Activated T-helper 17 cell treated with anti-CD3 and anti-CD28 coated beads, Interleukin-2, amount 50 U/mL, for 72 hours (primary cell): ENCODE measurements around the gene PNMA6A. TPM values are rescaled to one million over a fixed set of nuclear protein-coding genes. Genes with fewer than 3 reads are reported as not detected.
"Not testable (repeated sequence)": the region's sequence is repeated elsewhere in the genome, so short reads cannot be mapped to it uniquely, and the experiment has no call there.

Experiments
- ATAC-seq: fragments of 150-1000 bp; cut with Tn5 transposase; replicated peaks from 2 replicates; pipeline ENCODE4 v1.10.0; 2021; ENCODE audit warnings: mild to moderate bottlenecking, moderate library complexity
- H3K27ac Mint-ChIP-seq: one replicate; pipeline ENCODE4 v1.8.0; 2022; ENCODE audit warnings: mixed read lengths
- H3K27me3 Mint-ChIP-seq: one replicate; pipeline ENCODE4 v1.8.0; 2022; ENCODE audit warnings: mixed read lengths
- H3K36me3 Mint-ChIP-seq: one replicate; pipeline ENCODE4 v1.8.0; 2022; ENCODE audit warnings: low read depth, mild to moderate bottlenecking, mixed read lengths
- H3K4me1 Mint-ChIP-seq: one replicate; pipeline ENCODE4 v1.8.0; 2022; ENCODE audit warnings: mixed read lengths
- H3K4me3 Mint-ChIP-seq: one replicate; pipeline ENCODE4 v1.8.0; 2022; ENCODE audit warnings: mild to moderate bottlenecking, mixed read lengths
- H3K9me3 Mint-ChIP-seq: one replicate; pipeline ENCODE4 v1.8.0; 2022; ENCODE audit warnings: mixed read lengths
- total RNA-seq, 2 donors: library from RNA; stranded (reverse); gene quantifications; one replicate each; pipeline ENCODE4 v1.2.3, GENCODE V29; 2022

PNMA6A gene
- total RNA-seq, 2 donors from 2014 or later = 0.28 to 0.37 TPM

- Mint-ChIP-seq H3K27me3 (no peaks in the 10 kb centered on the region), H3K36me3 (no peaks in the 10 kb centered on the region), H3K27ac (no peak overlapping the region), H3K4me3 (no peak overlapping the region), H3K9me3 (no peaks in the 10 kb centered on the region), H3K4me1 (no peaks in the 10 kb centered on the region)
- ATAC-seq = no peak
These were observed 8.9 kb upstream of the PNMA6A start for GRCh38 chrX:153063315-153063714.

DNA sequence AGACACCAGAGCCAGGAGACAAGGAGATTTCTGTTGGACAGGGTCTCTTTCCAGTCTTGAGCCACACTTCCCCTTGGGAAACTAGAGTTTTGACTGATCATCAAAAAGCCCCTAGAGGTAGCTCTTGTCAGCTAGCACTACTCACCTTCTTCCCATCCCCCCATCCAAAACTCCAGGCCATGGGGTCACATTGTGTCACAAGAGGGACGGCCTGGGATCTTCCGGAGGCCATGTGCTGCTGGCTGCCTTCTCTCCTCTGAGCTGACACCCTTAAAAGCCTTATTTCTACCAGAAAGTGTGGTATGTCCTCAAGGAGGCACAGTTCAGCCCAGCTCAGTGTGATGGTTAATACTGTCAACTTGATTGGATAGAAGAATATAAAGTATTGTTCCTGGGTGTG lies 8.2 kb upstream of the PNMA6A start:
- no peaks in the 10 kb centered on the region for H3K9me3 Mint-ChIP-seq
- ATAC-seq = no peak
- no peaks in the 10 kb centered on the region for H3K27me3 Mint-ChIP-seq
- H3K36me3 Mint-ChIP-seq = no peaks in the 10 kb centered on the region
- no peak overlapping the region for H3K27ac Mint-ChIP-seq
- H3K4me3 Mint-ChIP-seq = no peak overlapping the region
- no peaks in the 10 kb centered on the region for H3K4me1 Mint-ChIP-seq

DNA sequence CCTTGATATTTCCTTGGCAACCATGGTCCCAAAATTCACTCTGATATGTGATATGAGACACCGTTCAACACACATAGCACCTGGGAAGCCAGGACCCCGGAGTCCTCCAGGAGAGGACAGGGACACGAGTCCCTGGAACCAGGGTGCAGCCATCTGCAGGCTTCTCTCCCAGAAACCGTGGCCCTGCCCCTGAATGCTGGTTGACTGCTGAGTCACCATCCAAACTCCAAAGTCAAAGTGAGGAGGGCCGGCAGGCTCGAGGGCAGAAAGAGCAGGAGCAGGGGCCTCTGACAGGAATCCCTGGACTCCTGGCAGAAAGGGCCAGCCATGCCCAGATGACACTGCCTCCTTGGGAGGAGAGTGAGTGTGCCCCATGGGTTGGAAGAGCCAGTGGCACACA lies 6.9 kb upstream of the PNMA6A start:
- Mint-ChIP-seq H3K4me1 (no peaks in the 10 kb centered on the region), H3K27me3 (no peaks in the 10 kb centered on the region), H3K36me3 (no peaks in the 10 kb centered on the region), H3K4me3 (no peak overlapping the region), H3K9me3 (no peaks in the 10 kb centered on the region), H3K27ac (no peak overlapping the region)
- ATAC-seq = no peak

GRCh38 chrX:153066402-153066801 lies 5.9 kb upstream of the PNMA6A start:
- H3K4me3 Mint-ChIP-seq, H3K27ac Mint-ChIP-seq, H3K9me3 Mint-ChIP-seq, H3K4me1 Mint-ChIP-seq, ATAC-seq, H3K36me3 Mint-ChIP-seq, H3K27me3 Mint-ChIP-seq: not testable (repeated sequence)

DNA sequence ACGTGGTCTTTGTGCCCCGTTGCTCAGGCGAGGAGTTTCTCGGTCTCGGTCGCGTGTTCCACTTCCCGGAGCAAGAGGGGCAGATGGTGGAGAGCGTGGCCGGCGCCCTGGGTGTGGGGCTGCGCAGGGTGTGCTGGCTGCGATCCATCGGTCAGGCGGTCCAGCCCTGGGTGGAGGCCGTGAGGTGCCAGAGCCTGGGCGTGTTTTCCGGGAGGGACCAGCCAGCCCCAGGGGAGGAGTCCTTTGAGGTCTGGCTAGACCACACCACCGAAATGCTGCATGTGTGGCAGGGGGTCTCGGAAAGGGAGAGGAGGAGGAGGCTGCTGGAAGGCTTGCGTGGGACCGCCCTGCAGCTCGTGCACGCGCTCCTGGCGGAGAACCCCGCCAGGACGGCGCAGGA lies 1.1 kb downstream of the PNMA6A start:
- H3K9me3 Mint-ChIP-seq, H3K36me3 Mint-ChIP-seq: not testable (repeated sequence)

GRCh38 chrX:153074262-153074899 lies 2.1 kb downstream of the PNMA6A start:
- Mint-ChIP-seq H3K4me3 (no peak overlapping the region), H3K27me3 (no peaks in the 10 kb centered on the region), H3K4me1 (no peaks in the 10 kb centered on the region), H3K27ac (no peak overlapping the region), H3K36me3 (no peaks in the 10 kb centered on the region), H3K9me3 (no peaks in the 10 kb centered on the region)
- ATAC-seq = no peak

More for the DNA sequence above, 1.1 kb downstream of the PNMA6A start:
- not testable (repeated sequence) for H3K4me1 Mint-ChIP-seq, H3K27me3 Mint-ChIP-seq, H3K27ac Mint-ChIP-seq, H3K4me3 Mint-ChIP-seq, ATAC-seq

- Mint-ChIP-seq H3K27ac (no peak overlapping the region), H3K4me3 (no peak overlapping the region), H3K27me3 (no peaks in the 10 kb centered on the region), H3K9me3 (no peaks in the 10 kb centered on the region), H3K4me1 (no peaks in the 10 kb centered on the region), H3K36me3 (no peaks in the 10 kb centered on the region)
- no peak for ATAC-seq
These were observed 2.7 kb downstream of the PNMA6A start for GRCh38 chrX:153074935-153075334.

GRCh38 chrX:153075366-153075765 lies 3.1 kb downstream of the PNMA6A start:
- Mint-ChIP-seq H3K4me1 (no peaks in the 10 kb centered on the region), H3K27ac (no peak overlapping the region), H3K9me3 (no peaks in the 10 kb centered on the region), H3K27me3 (no peaks in the 10 kb centered on the region), H3K36me3 (no peaks in the 10 kb centered on the region), H3K4me3 (no peak overlapping the region)
- no peak for ATAC-seq

GRCh38 chrX:153077437-153078135 lies 5.3 kb downstream of the PNMA6A start:
- H3K27ac Mint-ChIP-seq, H3K4me3 Mint-ChIP-seq, H3K9me3 Mint-ChIP-seq, H3K4me1 Mint-ChIP-seq, H3K36me3 Mint-ChIP-seq, H3K27me3 Mint-ChIP-seq: not testable (repeated sequence)
- ATAC-seq = peak; percentile 71

GRCh38 chrX:153083238-153083923 lies 11.1 kb downstream of the PNMA6A start:
- not testable (repeated sequence) for H3K4me3 Mint-ChIP-seq, H3K27ac Mint-ChIP-seq, H3K36me3 Mint-ChIP-seq, ATAC-seq, H3K27me3 Mint-ChIP-seq, H3K4me1 Mint-ChIP-seq, H3K9me3 Mint-ChIP-seq

DNA sequence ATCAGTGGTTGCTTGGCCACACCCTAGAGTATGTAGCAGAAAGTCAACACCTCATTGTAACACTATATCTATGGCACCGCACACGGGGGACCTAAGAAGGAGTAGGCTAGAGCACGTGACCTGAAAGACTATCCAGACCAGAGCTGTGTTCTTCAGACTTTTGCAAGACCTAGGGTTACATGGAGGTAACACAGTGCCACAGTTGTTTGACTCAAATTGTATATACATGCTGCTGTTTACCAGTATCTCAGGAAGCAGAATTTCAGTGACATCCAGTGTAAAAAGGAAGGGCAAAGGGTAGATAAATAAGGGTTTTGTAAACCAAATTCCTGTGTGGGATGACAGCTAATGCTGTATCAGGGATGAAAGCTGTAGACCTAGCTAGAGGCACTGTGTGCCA lies 30.2 kb downstream of the PNMA6A start:
- Mint-ChIP-seq H3K27ac (no peak overlapping the region), H3K4me1 (peaks cover 6% of the 10 kb centered on the region), H3K9me3 (peaks cover 9% of the 10 kb centered on the region), H3K36me3 (no peaks in the 10 kb centered on the region), H3K4me3 (no peak overlapping the region), H3K27me3 (no peaks in the 10 kb centered on the region)
- no peak for ATAC-seq

DNA sequence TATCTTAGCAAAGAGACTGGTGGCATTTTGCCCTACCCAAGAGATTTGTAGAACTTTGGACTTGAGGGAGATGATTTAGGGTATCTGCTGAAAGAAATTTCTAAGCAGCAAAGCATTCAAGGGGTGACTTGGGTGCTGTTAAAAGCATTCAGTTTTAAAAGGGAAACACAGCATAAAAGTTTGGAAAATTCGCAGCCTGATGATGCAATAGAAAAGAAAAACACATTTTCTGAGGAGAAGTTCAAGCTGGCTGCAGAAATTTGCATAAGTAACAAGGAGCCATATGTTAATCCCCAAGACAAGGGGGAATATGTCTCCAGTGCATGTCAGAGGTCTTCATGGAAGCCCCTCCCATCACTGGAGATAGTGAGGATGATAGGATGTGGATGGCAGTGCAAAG lies 32.7 kb downstream of the PNMA6A start:
- H3K4me1 Mint-ChIP-seq, ATAC-seq, H3K36me3 Mint-ChIP-seq, H3K27me3 Mint-ChIP-seq, H3K27ac Mint-ChIP-seq, H3K4me3 Mint-ChIP-seq, H3K9me3 Mint-ChIP-seq: not testable (repeated sequence)

- H3K27me3 Mint-ChIP-seq, H3K9me3 Mint-ChIP-seq, H3K36me3 Mint-ChIP-seq, H3K4me1 Mint-ChIP-seq: not testable (repeated sequence)
- peak overlapping the region; percentile 69 for H3K27ac Mint-ChIP-seq
- ATAC-seq = peak; percentile 46
- peak overlapping the region; percentile 69 for H3K4me3 Mint-ChIP-seq
These were observed 34.0 kb downstream of the PNMA6A start for GRCh38 chrX:153106092-153106801.

DNA sequence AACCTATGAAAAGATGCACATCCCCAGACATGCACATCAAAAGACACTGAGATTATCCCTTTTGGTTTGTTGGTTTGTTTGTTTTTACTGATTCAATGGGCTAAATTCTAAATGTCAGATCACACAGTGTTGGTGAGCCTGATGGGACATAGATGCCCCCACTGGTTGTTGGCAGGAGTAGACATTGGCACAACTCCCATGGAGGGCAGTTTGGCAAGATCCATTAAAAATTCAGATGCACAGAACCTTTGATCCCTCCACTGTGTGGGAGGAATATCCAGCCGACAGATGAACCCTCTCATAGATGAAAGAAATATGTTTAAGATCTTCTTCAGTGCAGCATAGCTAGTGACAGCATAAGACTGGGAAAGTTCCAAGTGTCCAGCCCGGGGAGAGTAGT lies 38.5 kb downstream of the PNMA6A start:
- not testable (repeated sequence) for H3K36me3 Mint-ChIP-seq, H3K9me3 Mint-ChIP-seq, H3K4me3 Mint-ChIP-seq, H3K27ac Mint-ChIP-seq, ATAC-seq, H3K4me1 Mint-ChIP-seq, H3K27me3 Mint-ChIP-seq

DNA sequence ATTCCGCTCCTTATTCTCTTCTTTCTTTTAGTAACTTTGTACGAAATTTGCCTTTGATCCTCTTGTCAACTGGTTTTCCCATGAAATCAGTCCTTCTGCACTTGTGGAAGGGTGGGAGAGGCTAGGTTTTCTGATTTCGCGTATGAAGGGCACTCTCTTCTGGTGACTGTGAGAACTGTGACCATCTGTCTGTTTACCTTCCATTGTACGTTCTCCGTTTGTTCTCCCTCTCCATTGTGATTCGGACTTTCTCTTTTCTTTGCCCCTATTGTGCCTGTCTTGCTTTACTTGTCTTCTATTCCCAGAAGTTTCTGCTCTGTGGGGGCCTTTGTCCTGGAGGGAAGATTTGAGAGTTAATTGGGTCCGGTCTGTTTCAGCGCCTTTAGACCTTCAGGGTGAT lies 41.6 kb downstream of the PNMA6A start:
- H3K36me3 Mint-ChIP-seq, H3K4me3 Mint-ChIP-seq, H3K4me1 Mint-ChIP-seq, H3K27me3 Mint-ChIP-seq, H3K27ac Mint-ChIP-seq, H3K9me3 Mint-ChIP-seq, ATAC-seq: not testable (repeated sequence)
